Astrocyte (in vitro differentiated cells and primary cell): Measurements from ENCODE around the gene MRFAP1. TPM values are rescaled to one million over a fixed set of nuclear protein-coding genes. Genes with fewer than 3 reads are reported as not detected.
"Not testable (repeated sequence)": the region's sequence is repeated elsewhere in the genome, so short reads cannot be mapped to it uniquely, and the experiment has no call there.

Experiments
- DNase-seq: peaks from one replicate; pipeline ENCODE4 v3.0.0-alpha.2; 2010; ENCODE audit warnings: low read depth
- FAIRE-seq: peaks from 2 replicates; lab custom pipeline; 2011; peaks lifted over from hg19 to GRCh38; lab: Jason Lieb, UNC
- H2AFZ ChIP-seq: 2 replicates; pipeline ENCODE4 v1.6.0; 2012; ENCODE audit warnings: low read depth, low read length, inconsistent platforms
- H3K27ac ChIP-seq: 2 replicates; pipeline ENCODE4 v1.5.1; 2011; ENCODE audit warnings: low read depth, low read length, inconsistent platforms
- H3K27me3 ChIP-seq: 2 replicates; pipeline ENCODE4 v1.6.0; 2011; ENCODE audit warnings: low read length, inconsistent platforms; ENCODE audit not compliant: insufficient read depth
- H3K36me3 ChIP-seq: 2 replicates; pipeline ENCODE4 v1.5.1; 2011; ENCODE audit warnings: low read length, inconsistent platforms; ENCODE audit not compliant: insufficient read depth
- H3K4me1 ChIP-seq: 2 replicates; pipeline ENCODE4 v1.5.1; 2011; ENCODE audit warnings: low read length, inconsistent platforms; ENCODE audit not compliant: insufficient read depth
- H3K4me2 ChIP-seq: 2 replicates; pipeline ENCODE4 v1.6.0; 2012; ENCODE audit warnings: low read length, inconsistent platforms
- H3K4me3 ChIP-seq: 2 replicates; pipeline ENCODE4 v1.5.1; 2011; ENCODE audit warnings: low read depth, mild to moderate bottlenecking, low read length, inconsistent platforms; ENCODE audit not compliant: insufficient read depth
- H3K79me2 ChIP-seq: 2 replicates; pipeline ENCODE4 v1.6.0; 2012; ENCODE audit warnings: mild to moderate bottlenecking, low read length, inconsistent platforms; ENCODE audit not compliant: insufficient read depth
- H3K9ac ChIP-seq: 2 replicates; pipeline ENCODE4 v1.6.0; 2012; ENCODE audit warnings: mild to moderate bottlenecking, low read length, inconsistent platforms
- H3K9me3 ChIP-seq: 2 replicates; pipeline ENCODE4 v1.5.1; 2012; ENCODE audit warnings: low read depth, mild to moderate bottlenecking, low read length, inconsistent platforms; ENCODE audit not compliant: insufficient read depth
- H4K20me1 ChIP-seq: 2 replicates; pipeline ENCODE4 v1.6.0; 2012; ENCODE audit warnings: low read length, inconsistent platforms; ENCODE audit not compliant: insufficient read depth
- H3K27ac Mint-ChIP-seq: one replicate; pipeline ENCODE4 v1.8.0; 2021; ENCODE audit warnings: mild to moderate bottlenecking, mixed read lengths; ENCODE audit not compliant: unreplicated experiment
- H3K27me3 Mint-ChIP-seq: one replicate; pipeline ENCODE4 v1.8.0; 2021; ENCODE audit warnings: low read depth, mixed read lengths; ENCODE audit not compliant: unreplicated experiment
- H3K36me3 Mint-ChIP-seq: one replicate; pipeline ENCODE4 v1.8.0; 2021; ENCODE audit warnings: low read depth, mixed read lengths; ENCODE audit not compliant: unreplicated experiment
- H3K4me1 Mint-ChIP-seq: one replicate; pipeline ENCODE4 v1.8.0; 2021; ENCODE audit warnings: low read depth, mixed read lengths; ENCODE audit not compliant: unreplicated experiment
- H3K4me3 Mint-ChIP-seq: one replicate; pipeline ENCODE4 v1.8.0; 2021; ENCODE audit warnings: mild to moderate bottlenecking, moderate library complexity, mixed read lengths; ENCODE audit not compliant: unreplicated experiment
- H3K9me3 Mint-ChIP-seq: one replicate; pipeline ENCODE4 v1.8.0; 2021; ENCODE audit warnings: mild to moderate bottlenecking, mixed read lengths; ENCODE audit not compliant: unreplicated experiment
- EZH2 ChIP-seq: IDR thresholded peaks from 2 replicates; pipeline ENCODE4 v1.6.1; 2012; ENCODE audit warnings: mild to moderate bottlenecking, low read length, inconsistent platforms; ENCODE audit not compliant: insufficient read depth
- total RNA-seq: library from RNA; stranded (reverse); gene quantifications from 2 replicates; pipeline ENCODE4 v1.2.1, GENCODE V29; 2021
- TF ChIP-seq, protein P1 (sequence below): IDR thresholded peaks from 2 replicates; pipeline ENCODE4 v1.5.1; 2011; ENCODE audit warnings: low read depth, mild to moderate bottlenecking, inconsistent platforms, low read length, moderate library complexity; ENCODE audit not compliant: insufficient read depth

The MRFAP1 gene
- total RNA-seq, 1 donor from 2014 or later = 278 TPM

GRCh38 chr4:6668391-6668790 is 27.9 kb downstream of the MRFAP1 start:
- no peak overlapping the region for H3K27ac ChIP-seq
- H3K4me3 ChIP-seq = no peak overlapping the region
- no peak overlapping the region for H3K4me3 Mint-ChIP-seq
- peaks cover 15% of the 10 kb centered on the region for H3K27me3 ChIP-seq
- no peak overlapping the region for H3K9ac ChIP-seq
- H3K4me2 ChIP-seq = peak overlapping the region; percentile 66
- no peaks in the 10 kb centered on the region for H3K36me3 ChIP-seq
- peaks cover 7% of the 10 kb centered on the region for H4K20me1 ChIP-seq
- TF ChIP-seq, protein P1, sequence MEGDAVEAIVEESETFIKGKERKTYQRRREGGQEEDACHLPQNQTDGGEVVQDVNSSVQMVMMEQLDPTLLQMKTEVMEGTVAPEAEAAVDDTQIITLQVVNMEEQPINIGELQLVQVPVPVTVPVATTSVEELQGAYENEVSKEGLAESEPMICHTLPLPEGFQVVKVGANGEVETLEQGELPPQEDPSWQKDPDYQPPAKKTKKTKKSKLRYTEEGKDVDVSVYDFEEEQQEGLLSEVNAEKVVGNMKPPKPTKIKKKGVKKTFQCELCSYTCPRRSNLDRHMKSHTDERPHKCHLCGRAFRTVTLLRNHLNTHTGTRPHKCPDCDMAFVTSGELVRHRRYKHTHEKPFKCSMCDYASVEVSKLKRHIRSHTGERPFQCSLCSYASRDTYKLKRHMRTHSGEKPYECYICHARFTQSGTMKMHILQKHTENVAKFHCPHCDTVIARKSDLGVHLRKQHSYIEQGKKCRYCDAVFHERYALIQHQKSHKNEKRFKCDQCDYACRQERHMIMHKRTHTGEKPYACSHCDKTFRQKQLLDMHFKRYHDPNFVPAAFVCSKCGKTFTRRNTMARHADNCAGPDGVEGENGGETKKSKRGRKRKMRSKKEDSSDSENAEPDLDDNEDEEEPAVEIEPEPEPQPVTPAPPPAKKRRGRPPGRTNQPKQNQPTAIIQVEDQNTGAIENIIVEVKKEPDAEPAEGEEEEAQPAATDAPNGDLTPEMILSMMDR = no peak
- TF ChIP-seq EZH2 = no peak
- peaks cover 12% of the 10 kb centered on the region for H3K4me1 ChIP-seq
- no peak overlapping the region for H2AFZ ChIP-seq
- no peaks in the 10 kb centered on the region for H3K79me2 ChIP-seq
- peaks cover 3% of the 10 kb centered on the region for H3K27me3 Mint-ChIP-seq
- H3K27ac Mint-ChIP-seq = no peak overlapping the region
- H3K4me1 Mint-ChIP-seq = no peaks in the 10 kb centered on the region
- peaks cover 2% of the 10 kb centered on the region for H3K9me3 Mint-ChIP-seq
- H3K9me3 ChIP-seq = no peaks in the 10 kb centered on the region
- peak; percentile 9 for FAIRE-seq
- DNase-seq = peak; percentile 93
- H3K36me3 Mint-ChIP-seq = peaks cover 2% of the 10 kb centered on the region

DNA sequence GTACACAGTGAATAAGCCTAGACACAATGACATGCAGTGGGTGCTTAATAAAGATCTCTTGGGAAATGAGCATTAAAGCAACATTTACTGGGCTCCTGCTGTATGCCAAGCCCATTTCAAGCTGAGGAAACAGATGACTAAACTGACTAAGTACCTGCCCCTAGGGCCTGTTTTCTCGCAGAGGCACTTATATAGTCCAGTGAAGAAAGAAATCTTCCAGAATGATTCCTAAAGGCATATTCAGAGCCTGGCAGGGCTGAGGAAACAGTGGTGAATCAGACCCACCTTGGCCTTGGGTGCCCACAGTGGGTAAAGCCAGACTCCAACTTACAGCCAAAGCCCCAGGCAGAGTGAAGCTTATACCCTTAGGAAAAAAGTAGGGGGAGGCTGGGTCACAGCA is 31.2 kb downstream of the MRFAP1 start:
- H3K4me1 Mint-ChIP-seq = peaks cover 17% of the 10 kb centered on the region
- peaks cover 9% of the 10 kb centered on the region for H3K36me3 Mint-ChIP-seq
- H3K4me3 Mint-ChIP-seq = no peak overlapping the region
- no peaks in the 10 kb centered on the region for H3K27me3 Mint-ChIP-seq
- Histone ChIP-seq H3K79me2 (peaks cover 23% of the 10 kb centered on the region), H3K4me2 (no peak overlapping the region), H4K20me1 (peaks cover 22% of the 10 kb centered on the region), H3K27me3 (no peaks in the 10 kb centered on the region), H3K36me3 (no peaks in the 10 kb centered on the region), H3K9ac (no peak overlapping the region), H3K4me1 (peaks cover 31% of the 10 kb centered on the region), H2AFZ (no peak overlapping the region), H3K9me3 (no peaks in the 10 kb centered on the region), H3K4me3 (no peak overlapping the region), H3K27ac (no peak overlapping the region)
- no peak for TF ChIP-seq EZH2
- TF ChIP-seq, protein P1 = no peak
- no peak for FAIRE-seq
- no peak overlapping the region for H3K27ac Mint-ChIP-seq
- H3K9me3 Mint-ChIP-seq = peaks cover 2% of the 10 kb centered on the region
- no peak for DNase-seq

- Histone ChIP-seq H3K27ac (no peak overlapping the region), H3K79me2 (peaks cover 28% of the 10 kb centered on the region), H3K9me3 (no peaks in the 10 kb centered on the region), H2AFZ (no peak overlapping the region), H3K4me1 (peaks cover 31% of the 10 kb centered on the region), H4K20me1 (peaks cover 27% of the 10 kb centered on the region), H3K4me2 (no peak overlapping the region), H3K27me3 (no peaks in the 10 kb centered on the region), H3K9ac (no peak overlapping the region), H3K4me3 (no peak overlapping the region), H3K36me3 (no peaks in the 10 kb centered on the region)
- TF ChIP-seq, protein P1 = no peak
- no peak for TF ChIP-seq EZH2
- Mint-ChIP-seq H3K27me3 (no peaks in the 10 kb centered on the region), H3K4me3 (no peak overlapping the region), H3K36me3 (peaks cover 9% of the 10 kb centered on the region), H3K27ac (no peak overlapping the region), H3K9me3 (peaks cover 2% of the 10 kb centered on the region), H3K4me1 (peaks cover 19% of the 10 kb centered on the region)
- DNase-seq (no peak), FAIRE-seq (no peak)
Observed at GRCh38 chr4:6672131-6672530, 31.6 kb downstream of the MRFAP1 start.

DNA sequence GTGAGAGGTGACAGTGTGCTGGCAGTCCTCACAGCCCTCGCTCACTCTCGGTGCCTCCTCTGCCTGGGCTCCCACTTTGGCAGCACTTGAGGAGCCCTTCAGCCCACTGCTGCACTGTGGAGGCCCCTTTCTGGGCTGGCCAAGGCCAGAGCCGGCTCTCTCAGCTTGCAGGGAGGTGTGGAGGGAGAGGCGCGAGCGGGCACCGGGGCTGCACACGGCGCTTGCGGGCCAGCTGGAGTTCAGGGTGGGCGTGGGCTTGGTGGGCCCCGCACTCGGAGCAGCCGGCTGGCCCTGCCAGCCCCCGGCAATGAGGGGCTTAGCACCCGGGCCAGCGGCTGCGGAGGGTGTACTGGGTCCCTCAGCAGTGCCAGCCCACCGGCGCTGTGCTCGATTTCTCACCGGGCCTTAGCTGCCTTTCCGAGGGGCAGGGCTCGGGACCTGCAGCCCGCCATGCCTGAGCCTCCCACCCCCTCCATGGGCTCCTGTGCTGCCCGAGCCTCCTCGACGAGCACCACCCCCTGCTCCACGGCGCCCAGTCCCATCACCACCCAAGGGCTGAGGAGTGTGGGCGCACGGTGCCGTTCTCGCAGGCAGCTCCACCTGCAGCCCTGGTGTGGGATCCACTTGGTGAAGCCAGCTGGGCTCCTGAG is 32.2 kb downstream of the MRFAP1 start:
- peaks cover 21% of the 10 kb centered on the region for H3K4me1 Mint-ChIP-seq
- not testable (repeated sequence) for H3K4me3 ChIP-seq, H2AFZ ChIP-seq, DNase-seq, H3K9me3 ChIP-seq, H3K27ac Mint-ChIP-seq, H3K4me2 ChIP-seq, FAIRE-seq, H3K27me3 ChIP-seq, H3K36me3 ChIP-seq, H3K27ac ChIP-seq, H3K4me3 Mint-ChIP-seq, H3K27me3 Mint-ChIP-seq, H3K9ac ChIP-seq, H3K9me3 Mint-ChIP-seq
- H3K36me3 Mint-ChIP-seq = peaks cover 12% of the 10 kb centered on the region
- peaks cover 31% of the 10 kb centered on the region for H3K79me2 ChIP-seq
- H4K20me1 ChIP-seq = peaks cover 30% of the 10 kb centered on the region
- H3K4me1 ChIP-seq = peaks cover 31% of the 10 kb centered on the region
